WTC11 (cell line): ENCODE results near the gene MAML3.

Experiments used
- CBFB ChIP-seq: sonication (generic); formaldehyde crosslinking; IDR thresholded peaks from 2 replicates; pipeline ENCODE4 v1.8.1; 2022; ENCODE audit warnings: mild to moderate bottlenecking, low read depth, missing genetic modification reagents
- CTCF ChIP-seq: fragments of 200-600 bp; IDR thresholded peaks from 2 replicates; pipeline ENCODE4 v1.8.0; 2022; ENCODE audit warnings: antibody characterized with exemption
- FOXK1 ChIP-seq: sonication (generic); formaldehyde crosslinking; IDR thresholded peaks from 2 replicates; pipeline ENCODE4 v1.8.0; 2022; ENCODE audit warnings: mild to moderate bottlenecking, moderate library complexity, missing genetic modification reagents
- NFYB ChIP-seq: sonication (generic); formaldehyde crosslinking; conservative IDR thresholded peaks from 2 replicates; pipeline ENCODE4 v1.8.0; 2022; ENCODE audit warnings: low read depth, missing genetic modification reagents
- SP1 ChIP-seq: sonication (generic); formaldehyde crosslinking; conservative IDR thresholded peaks from 2 replicates; pipeline ENCODE4 v1.8.1; 2022; ENCODE audit warnings: missing genetic modification reagents
- TEAD1 ChIP-seq: sonication (generic); formaldehyde crosslinking; IDR thresholded peaks from 2 replicates; pipeline ENCODE4 v1.8.0; 2022; ENCODE audit warnings: mild to moderate bottlenecking, missing genetic modification reagents
- TP53 ChIP-seq: sonication (generic); formaldehyde crosslinking; IDR thresholded peaks from 2 replicates; pipeline ENCODE4 v1.8.1; 2023; ENCODE audit warnings: mild to moderate bottlenecking, missing genetic modification reagents
- ZNF281 ChIP-seq: sonication (generic); formaldehyde crosslinking; IDR thresholded peaks from 2 replicates; pipeline ENCODE4 v1.8.0; 2023; ENCODE audit warnings: mild to moderate bottlenecking, missing genetic modification reagents
- TF ChIP-seq, protein P1 (sequence below): sonication (generic); formaldehyde crosslinking; IDR thresholded peaks from 2 replicates; pipeline ENCODE4 v1.8.0; 2022; ENCODE audit warnings: mild to moderate bottlenecking, missing genetic modification reagents
- TF ChIP-seq, protein P2 (sequence below): sonication (generic); formaldehyde crosslinking; IDR thresholded peaks from 2 replicates; pipeline ENCODE4 v1.8.1; 2023; ENCODE audit warnings: mild to moderate bottlenecking, moderate library complexity, missing genetic modification reagents
- TF ChIP-seq, protein P3 (sequence below): sonication (generic); formaldehyde crosslinking; IDR thresholded peaks from 2 replicates; pipeline ENCODE4 v1.8.1; 2023; ENCODE audit warnings: mild to moderate bottlenecking, missing genetic modification reagents, borderline replicate concordance

- no peak for TF ChIP-seq TP53 (CRISPR knock-in tag)
- TF ChIP-seq, protein P1, sequence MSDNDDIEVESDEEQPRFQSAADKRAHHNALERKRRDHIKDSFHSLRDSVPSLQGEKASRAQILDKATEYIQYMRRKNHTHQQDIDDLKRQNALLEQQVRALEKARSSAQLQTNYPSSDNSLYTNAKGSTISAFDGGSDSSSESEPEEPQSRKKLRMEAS (CRISPR knock-in tag), result no peak
- no peak for TF ChIP-seq CBFB
- TF ChIP-seq FOXK1 (CRISPR knock-in tag), result no peak
- TF ChIP-seq, protein P2, sequence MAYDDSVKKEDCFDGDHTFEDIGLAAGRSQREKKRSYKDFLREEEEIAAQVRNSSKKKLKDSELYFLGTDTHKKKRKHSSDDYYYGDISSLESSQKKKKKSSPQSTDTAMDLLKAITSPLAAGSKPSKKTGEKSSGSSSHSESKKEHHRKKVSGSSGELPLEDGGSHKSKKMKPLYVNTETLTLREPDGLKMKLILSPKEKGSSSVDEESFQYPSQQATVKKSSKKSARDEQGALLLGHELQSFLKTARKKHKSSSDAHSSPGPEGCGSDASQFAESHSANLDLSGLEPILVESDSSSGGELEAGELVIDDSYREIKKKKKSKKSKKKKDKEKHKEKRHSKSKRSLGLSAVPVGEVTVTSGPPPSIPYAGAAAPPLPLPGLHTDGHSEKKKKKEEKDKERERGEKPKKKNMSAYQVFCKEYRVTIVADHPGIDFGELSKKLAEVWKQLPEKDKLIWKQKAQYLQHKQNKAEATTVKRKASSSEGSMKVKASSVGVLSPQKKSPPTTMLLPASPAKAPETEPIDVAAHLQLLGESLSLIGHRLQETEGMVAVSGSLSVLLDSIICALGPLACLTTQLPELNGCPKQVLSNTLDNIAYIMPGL (CRISPR knock-in tag), result no peak
- TF ChIP-seq SP1, result no peak
- TF ChIP-seq ZNF281 (CRISPR knock-in tag), result no peak
- TF ChIP-seq NFYB (CRISPR knock-in tag), result no peak
- TF ChIP-seq CTCF, result no peak
- TF ChIP-seq TEAD1 (CRISPR knock-in tag), result no peak
- TF ChIP-seq, protein P3, sequence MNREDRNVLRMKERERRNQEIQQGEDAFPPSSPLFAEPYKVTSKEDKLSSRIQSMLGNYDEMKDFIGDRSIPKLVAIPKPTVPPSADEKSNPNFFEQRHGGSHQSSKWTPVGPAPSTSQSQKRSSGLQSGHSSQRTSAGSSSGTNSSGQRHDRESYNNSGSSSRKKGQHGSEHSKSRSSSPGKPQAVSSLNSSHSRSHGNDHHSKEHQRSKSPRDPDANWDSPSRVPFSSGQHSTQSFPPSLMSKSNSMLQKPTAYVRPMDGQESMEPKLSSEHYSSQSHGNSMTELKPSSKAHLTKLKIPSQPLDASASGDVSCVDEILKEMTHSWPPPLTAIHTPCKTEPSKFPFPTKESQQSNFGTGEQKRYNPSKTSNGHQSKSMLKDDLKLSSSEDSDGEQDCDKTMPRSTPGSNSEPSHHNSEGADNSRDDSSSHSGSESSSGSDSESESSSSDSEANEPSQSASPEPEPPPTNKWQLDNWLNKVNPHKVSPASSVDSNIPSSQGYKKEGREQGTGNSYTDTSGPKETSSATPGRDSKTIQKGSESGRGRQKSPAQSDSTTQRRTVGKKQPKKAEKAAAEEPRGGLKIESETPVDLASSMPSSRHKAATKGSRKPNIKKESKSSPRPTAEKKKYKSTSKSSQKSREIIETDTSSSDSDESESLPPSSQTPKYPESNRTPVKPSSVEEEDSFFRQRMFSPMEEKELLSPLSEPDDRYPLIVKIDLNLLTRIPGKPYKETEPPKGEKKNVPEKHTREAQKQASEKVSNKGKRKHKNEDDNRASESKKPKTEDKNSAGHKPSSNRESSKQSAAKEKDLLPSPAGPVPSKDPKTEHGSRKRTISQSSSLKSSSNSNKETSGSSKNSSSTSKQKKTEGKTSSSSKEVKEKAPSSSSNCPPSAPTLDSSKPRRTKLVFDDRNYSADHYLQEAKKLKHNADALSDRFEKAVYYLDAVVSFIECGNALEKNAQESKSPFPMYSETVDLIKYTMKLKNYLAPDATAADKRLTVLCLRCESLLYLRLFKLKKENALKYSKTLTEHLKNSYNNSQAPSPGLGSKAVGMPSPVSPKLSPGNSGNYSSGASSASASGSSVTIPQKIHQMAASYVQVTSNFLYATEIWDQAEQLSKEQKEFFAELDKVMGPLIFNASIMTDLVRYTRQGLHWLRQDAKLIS, result no peak
Observed at GRCh38 chr4:140157341-140157740, 3.4 kb upstream of the MAML3 start.
